ENCODE measurements around the gene MYF5.
"Not testable (repeated sequence)": the region's sequence is repeated elsewhere in the genome, so short reads cannot be mapped to it uniquely, and the experiment has no call there.

The MYF5 gene

DNA sequence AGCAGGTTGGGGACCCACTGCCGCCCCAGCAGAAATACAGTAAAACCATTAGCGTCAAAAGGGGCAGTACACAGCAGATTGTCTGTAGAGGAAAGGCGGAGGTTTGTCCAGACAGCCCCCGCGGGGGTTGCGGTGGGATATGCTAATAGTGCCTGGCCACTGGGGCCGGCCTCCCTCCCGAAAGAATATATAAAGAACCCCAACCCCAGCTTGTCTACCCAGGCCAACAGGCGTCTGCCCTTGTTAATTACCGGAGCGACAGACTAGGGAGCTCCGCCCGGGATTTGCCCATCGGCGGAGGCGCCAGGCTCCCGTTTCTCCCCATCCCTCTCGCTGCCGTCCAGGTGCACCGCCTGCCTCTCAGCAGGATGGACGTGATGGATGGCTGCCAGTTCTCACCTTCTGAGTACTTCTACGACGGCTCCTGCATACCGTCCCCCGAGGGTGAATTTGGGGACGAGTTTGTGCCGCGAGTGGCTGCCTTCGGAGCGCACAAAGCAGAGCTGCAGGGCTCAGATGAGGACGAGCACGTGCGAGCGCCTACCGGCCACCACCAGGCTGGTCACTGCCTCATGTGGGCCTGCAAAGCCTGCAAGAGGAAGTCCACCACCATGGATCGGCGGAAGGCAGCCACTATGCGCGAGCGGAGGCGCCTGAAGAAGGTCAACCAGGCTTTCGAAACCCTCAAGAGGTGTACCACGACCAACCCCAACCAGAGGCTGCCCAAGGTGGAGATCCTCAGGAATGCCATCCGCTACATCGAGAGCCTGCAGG lies at the start of gene MYF5:
Gene MYF5, plus strand, starts transcription at position 217 of the 774 bp plus-strand sequence. Its CDS starts 152 bp downstream, at position 369.
- Histone ChIP-seq H3K4me1 (peaks cover 2% of the 10 kb centered on the region; the same call in 1 of the 2 replicates), H3K4me3 (no peak within 1 kb of the TSS), H3K27me3 (ENCODE audit: low read depth) (no peaks in the 10 kb centered on the region), H3K9me3 (no peaks in the 10 kb centered on the region), H3K36me3 (replicated peaks) (no peaks in the 10 kb centered on the region)
- in situ Hi-C loops (cut with MboI; ENCODE audit: low sequenced_read_pairs): no loop called here
- DNase-seq (ENCODE audit: low spot score in 2 of 2): no peak

GRCh38 chr12:80670214-80670613 lies 46.5 kb upstream of the MYF5 start:
- Histone ChIP-seq H3K4me3 (no peak overlapping the region), H3K27me3 (ENCODE audit: low read depth) (no peaks in the 10 kb centered on the region), H3K4me1 (peaks cover 2% of the 10 kb centered on the region; the same call in 1 of the 2 replicates), H3K9me3 (no peaks in the 10 kb centered on the region), H3K36me3 (replicated peaks) (no peaks in the 10 kb centered on the region)
- DNase-seq (ENCODE audit: low spot score in 2 of 2): no peak
- in situ Hi-C loops (cut with MboI; ENCODE audit: low sequenced_read_pairs): no loop called here

DNA sequence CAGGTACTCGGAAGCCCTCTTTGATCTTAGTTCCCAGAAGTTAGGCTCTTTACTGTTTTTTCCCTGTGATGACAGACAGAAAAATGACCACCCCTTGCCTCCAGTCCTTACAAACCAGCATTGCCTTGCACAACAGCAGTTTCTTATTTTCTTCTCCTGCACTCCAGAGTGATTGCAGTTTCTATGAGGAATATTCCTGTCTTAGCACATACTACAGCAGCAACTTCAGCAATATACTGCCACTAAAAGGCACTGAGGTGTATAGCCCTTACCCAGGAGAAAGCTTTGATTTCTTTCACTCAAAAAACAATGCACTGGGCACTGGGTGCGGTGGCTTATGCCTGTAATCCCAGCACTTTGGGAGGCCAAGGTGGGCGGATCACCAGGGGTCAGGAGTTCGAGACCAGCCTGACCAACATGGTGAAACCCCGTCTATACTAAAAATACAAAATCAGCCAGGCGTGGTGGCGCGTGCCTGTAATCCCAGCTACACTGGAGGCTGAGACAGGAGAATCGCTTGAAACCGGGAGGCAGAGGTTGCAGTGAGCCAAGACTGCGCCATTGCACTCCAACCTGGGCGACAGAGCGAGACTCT lies 40.6 kb upstream of the MYF5 start:
- H3K4me3 ChIP-seq; H3K27me3 ChIP-seq (ENCODE audit: low read depth); in situ Hi-C loops (cut with MboI; ENCODE audit: low sequenced_read_pairs); H3K4me1 ChIP-seq; DNase-seq (ENCODE audit: low spot score in 2 of 2); H3K36me3 ChIP-seq (replicated peaks); H3K9me3 ChIP-seq: not testable (repeated sequence)

DNA sequence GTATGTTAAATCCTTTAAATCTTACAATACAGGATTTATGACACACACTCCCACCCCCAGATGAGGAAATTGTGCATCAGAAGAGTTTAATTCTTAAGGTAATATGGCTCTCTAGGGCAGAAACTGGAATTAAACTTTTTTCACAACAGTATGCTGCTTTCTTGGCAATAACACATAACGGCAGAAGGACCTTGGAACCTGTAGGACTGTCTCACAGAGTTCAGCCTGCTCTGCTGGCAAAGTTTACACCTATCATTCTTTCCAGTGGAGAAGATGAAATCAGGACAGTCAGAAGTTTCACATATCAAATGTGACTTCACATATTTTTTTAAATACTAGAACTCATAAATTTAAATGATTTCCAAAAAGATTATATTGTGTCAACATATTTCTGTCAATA lies 39.9 kb upstream of the MYF5 start:
- Histone ChIP-seq H3K9me3 (no peaks in the 10 kb centered on the region), H3K4me3 (no peak overlapping the region), H3K36me3 (replicated peaks) (no peaks in the 10 kb centered on the region), H3K27me3 (ENCODE audit: low read depth) (no peaks in the 10 kb centered on the region), H3K4me1 (no peaks in the 10 kb centered on the region)
- in situ Hi-C loops (cut with MboI; ENCODE audit: low sequenced_read_pairs): no loop called here
- DNase-seq (ENCODE audit: low spot score in 2 of 2): no peak

- DNase-seq (ENCODE audit: low spot score in 2 of 2): no peak
- Histone ChIP-seq H3K9me3 (no peaks in the 10 kb centered on the region), H3K4me3 (no peak overlapping the region), H3K36me3 (replicated peaks) (no peaks in the 10 kb centered on the region), H3K4me1 (no peaks in the 10 kb centered on the region), H3K27me3 (ENCODE audit: low read depth) (no peaks in the 10 kb centered on the region)
- in situ Hi-C loops (cut with MboI; ENCODE audit: low sequenced_read_pairs): no loop called here
Observed at GRCh38 chr12:80677994-80678393, 38.7 kb upstream of the MYF5 start.

- no peaks in the 10 kb centered on the region for H3K27me3 ChIP-seq (ENCODE audit: low read depth)
- DNase-seq (ENCODE audit: low spot score in 2 of 2): no peak
- no peaks in the 10 kb centered on the region for H3K9me3 ChIP-seq
- H3K4me1 ChIP-seq: no peaks in the 10 kb centered on the region
- in situ Hi-C loops (cut with MboI; ENCODE audit: low sequenced_read_pairs): no loop called here
- no peaks in the 10 kb centered on the region for H3K36me3 ChIP-seq (replicated peaks)
- H3K4me3 ChIP-seq: no peak overlapping the region
Observed at GRCh38 chr12:80679346-80680131, 37.2 kb upstream of the MYF5 start.

GRCh38 chr12:80681287-80681686 lies 35.4 kb upstream of the MYF5 start:
- in situ Hi-C loops (cut with MboI; ENCODE audit: low sequenced_read_pairs): no loop called here
- H3K27me3 ChIP-seq (ENCODE audit: low read depth): no peaks in the 10 kb centered on the region
- H3K9me3 ChIP-seq: no peaks in the 10 kb centered on the region
- H3K36me3 ChIP-seq (replicated peaks): no peaks in the 10 kb centered on the region
- no peak for DNase-seq (ENCODE audit: low spot score in 2 of 2)
- no peaks in the 10 kb centered on the region for H3K4me1 ChIP-seq
- H3K4me3 ChIP-seq: no peak overlapping the region

DNA sequence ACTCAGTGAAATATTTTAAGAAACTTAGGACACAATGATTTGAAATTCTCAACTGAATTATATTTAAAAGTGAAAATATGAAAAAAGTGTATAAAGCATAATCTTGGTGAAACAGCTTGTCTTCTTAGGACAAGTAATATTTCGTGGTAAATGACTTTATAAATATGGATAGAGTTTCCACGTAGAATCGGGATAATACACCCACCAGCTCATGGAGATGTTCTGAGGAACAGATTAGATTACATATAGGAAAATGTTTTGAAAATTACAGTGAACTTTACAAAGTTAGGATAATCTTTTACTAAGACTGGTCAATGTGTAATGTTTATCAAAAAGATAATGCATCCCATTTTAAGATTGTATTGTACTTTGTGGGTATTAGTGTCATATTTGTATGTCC lies 34.9 kb upstream of the MYF5 start:
- H3K4me3 ChIP-seq: no peak overlapping the region
- no peaks in the 10 kb centered on the region for H3K36me3 ChIP-seq (replicated peaks)
- in situ Hi-C loops (cut with MboI; ENCODE audit: low sequenced_read_pairs): no loop called here

GRCh38 chr12:80684077-80684495 lies 32.6 kb upstream of the MYF5 start:
- in situ Hi-C loops (cut with MboI; ENCODE audit: low sequenced_read_pairs): no loop called here
- no peaks in the 10 kb centered on the region for H3K36me3 ChIP-seq (replicated peaks)
- DNase-seq (ENCODE audit: low spot score in 2 of 2): no peak
- no peaks in the 10 kb centered on the region for H3K4me1 ChIP-seq
- no peaks in the 10 kb centered on the region for H3K27me3 ChIP-seq (ENCODE audit: low read depth)
- H3K4me3 ChIP-seq: no peak overlapping the region
- no peaks in the 10 kb centered on the region for H3K9me3 ChIP-seq

More for the DNA sequence above, 34.9 kb upstream of the MYF5 start:
- no peaks in the 10 kb centered on the region for H3K4me1 ChIP-seq
- H3K9me3 ChIP-seq: no peaks in the 10 kb centered on the region
- no peaks in the 10 kb centered on the region for H3K27me3 ChIP-seq (ENCODE audit: low read depth)
- DNase-seq (ENCODE audit: low spot score in 2 of 2): no peak

DNA sequence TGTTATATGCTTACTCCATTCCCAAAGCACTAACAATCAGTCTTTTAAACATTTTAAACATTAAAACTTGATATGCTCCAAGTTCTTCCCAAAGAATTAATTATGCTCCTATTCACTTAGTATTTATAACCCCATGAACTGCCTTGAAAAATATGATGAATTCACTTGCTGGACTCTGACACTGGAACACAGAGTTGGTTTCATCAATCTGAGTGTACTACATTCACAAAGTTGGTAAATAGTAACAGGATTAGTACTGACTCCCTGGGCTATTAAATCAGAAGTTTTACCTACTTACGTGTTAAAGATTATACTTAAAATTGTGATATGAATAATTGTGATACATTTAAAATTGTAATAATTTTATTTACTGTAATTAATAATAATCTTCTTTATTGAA lies 26.6 kb upstream of the MYF5 start:
- in situ Hi-C loops (cut with MboI; ENCODE audit: low sequenced_read_pairs): no loop called here
- no peak overlapping the region for H3K4me3 ChIP-seq
- DNase-seq (ENCODE audit: low spot score in 2 of 2): no peak

GRCh38 chr12:80690513-80690912 lies 26.2 kb upstream of the MYF5 start:
- no peak for DNase-seq (ENCODE audit: low spot score in 2 of 2)
- H3K4me1 ChIP-seq: no peaks in the 10 kb centered on the region
- no peaks in the 10 kb centered on the region for H3K9me3 ChIP-seq
- no peaks in the 10 kb centered on the region for H3K27me3 ChIP-seq (ENCODE audit: low read depth)
- H3K4me3 ChIP-seq: no peak overlapping the region
- in situ Hi-C loops (cut with MboI; ENCODE audit: low sequenced_read_pairs): no loop called here
- no peaks in the 10 kb centered on the region for H3K36me3 ChIP-seq (replicated peaks)

More for the DNA sequence above, 26.6 kb upstream of the MYF5 start:
- H3K4me1 ChIP-seq: no peaks in the 10 kb centered on the region
- H3K27me3 ChIP-seq (ENCODE audit: low read depth): no peaks in the 10 kb centered on the region
- no peaks in the 10 kb centered on the region for H3K9me3 ChIP-seq
- no peaks in the 10 kb centered on the region for H3K36me3 ChIP-seq (replicated peaks)

DNA sequence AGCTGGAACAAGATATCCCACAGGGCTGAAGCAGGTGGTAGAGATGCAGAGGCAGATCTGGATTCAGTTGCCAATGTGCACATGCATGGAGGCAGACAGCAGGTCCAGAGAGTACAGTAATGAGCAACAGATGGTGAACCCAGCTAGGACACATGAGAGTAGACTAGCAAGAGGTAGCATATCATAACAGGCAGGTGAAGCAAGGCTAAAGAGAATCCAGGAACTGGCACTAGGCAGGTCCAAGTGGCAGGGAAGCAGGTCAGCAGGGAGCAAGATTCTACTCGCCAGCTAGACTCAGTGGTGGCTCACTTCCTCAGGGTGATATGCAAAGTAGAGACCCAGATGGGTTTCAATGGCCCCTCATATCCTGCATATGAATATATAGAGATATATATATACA lies 24.6 kb upstream of the MYF5 start:
- no peak for DNase-seq (ENCODE audit: low spot score in 2 of 2)
- Histone ChIP-seq H3K4me1 (no peaks in the 10 kb centered on the region), H3K4me3 (no peak overlapping the region), H3K9me3 (no peaks in the 10 kb centered on the region), H3K36me3 (replicated peaks) (no peaks in the 10 kb centered on the region), H3K27me3 (ENCODE audit: low read depth) (no peaks in the 10 kb centered on the region)
- in situ Hi-C loops (cut with MboI; ENCODE audit: low sequenced_read_pairs): no loop called here

- in situ Hi-C loops (cut with MboI; ENCODE audit: low sequenced_read_pairs): no loop called here
- Histone ChIP-seq H3K4me3 (no peak overlapping the region), H3K27me3 (ENCODE audit: low read depth) (no peaks in the 10 kb centered on the region), H3K36me3 (replicated peaks) (no peaks in the 10 kb centered on the region), H3K9me3 (no peaks in the 10 kb centered on the region), H3K4me1 (no peaks in the 10 kb centered on the region)
- no peak for DNase-seq (ENCODE audit: low spot score in 2 of 2)
Observed at GRCh38 chr12:80697270-80697887, 19.3 kb upstream of the MYF5 start.

GRCh38 chr12:80698256-80698655 lies 18.5 kb upstream of the MYF5 start:
- Histone ChIP-seq H3K9me3 (no peaks in the 10 kb centered on the region), H3K4me1 (no peaks in the 10 kb centered on the region), H3K27me3 (ENCODE audit: low read depth) (no peaks in the 10 kb centered on the region), H3K36me3 (replicated peaks) (no peaks in the 10 kb centered on the region), H3K4me3 (no peak overlapping the region)
- in situ Hi-C loops (cut with MboI; ENCODE audit: low sequenced_read_pairs): no loop called here
- no peak for DNase-seq (ENCODE audit: low spot score in 2 of 2)

Data from HAP-1 (cell line).